Measurements from ENCODE around the gene INO80D.

- TF ChIP-seq CTCF (IDR thresholded peaks at IDR 0.05; ENCODE audit: low read length), result no peak
- TF ChIP-seq EZH2 (IDR thresholded peaks at IDR 0.05; ENCODE audit: borderline replicate concordance, low read length), result no peak
Measured at GRCh38 chr2:205959521-205959920, 126.5 kb downstream of the INO80D start.
